ENCODE measurements around the gene RAPGEF4.
"Not testable (repeated sequence)": the region's sequence is repeated elsewhere in the genome, so short reads cannot be mapped to it uniquely, and the experiment has no call there.

RAPGEF4 gene

DNA sequence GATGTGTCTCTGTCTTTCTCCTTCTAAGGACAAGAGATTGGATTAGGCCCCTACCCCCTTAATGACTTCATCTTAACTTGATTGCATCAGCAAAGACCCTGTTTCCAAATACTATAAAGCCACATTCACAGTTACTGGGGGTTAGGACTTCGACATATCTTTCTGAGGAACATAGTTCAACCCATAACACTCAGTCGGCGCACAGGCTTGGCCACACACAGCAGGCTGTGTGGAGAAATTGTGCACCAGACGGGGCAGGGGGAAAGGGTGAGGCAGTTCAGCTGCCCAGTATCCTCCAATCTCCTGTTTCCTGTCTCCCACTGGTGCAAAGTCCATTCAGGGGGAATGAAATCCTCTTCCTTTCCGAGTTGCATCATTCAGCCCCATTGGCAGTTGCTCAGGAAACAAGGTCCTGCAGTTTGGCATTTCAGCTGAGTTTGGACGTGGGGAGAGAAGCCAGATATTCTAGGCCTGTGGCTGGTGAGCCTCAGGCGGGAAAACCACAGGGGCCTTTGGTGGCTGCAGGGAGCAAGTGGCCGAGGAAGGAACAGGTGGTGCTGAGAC lies 9.4 kb upstream of the RAPGEF4 start:
- ATAC-seq = no peak

DNA sequence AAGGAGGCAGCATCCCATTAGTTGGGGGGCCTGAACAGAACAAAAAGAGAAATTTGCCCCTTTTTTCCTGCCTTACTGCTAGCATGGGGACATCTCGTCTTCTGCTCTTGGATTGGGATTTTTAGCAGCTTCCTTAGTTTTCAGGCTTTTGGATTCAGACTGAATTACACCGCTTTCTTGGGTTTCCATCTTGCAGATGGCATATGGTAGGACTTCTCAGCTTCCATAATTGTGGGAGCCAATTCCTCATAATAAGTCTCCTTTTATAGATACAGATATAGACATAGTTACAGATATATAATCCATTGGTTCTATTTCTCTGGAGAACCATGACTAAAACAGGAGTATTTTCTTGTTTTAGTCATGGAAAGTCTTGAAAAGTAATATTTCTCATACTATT lies 5.2 kb upstream of the RAPGEF4 start:
- ATAC-seq = no peak

DNA sequence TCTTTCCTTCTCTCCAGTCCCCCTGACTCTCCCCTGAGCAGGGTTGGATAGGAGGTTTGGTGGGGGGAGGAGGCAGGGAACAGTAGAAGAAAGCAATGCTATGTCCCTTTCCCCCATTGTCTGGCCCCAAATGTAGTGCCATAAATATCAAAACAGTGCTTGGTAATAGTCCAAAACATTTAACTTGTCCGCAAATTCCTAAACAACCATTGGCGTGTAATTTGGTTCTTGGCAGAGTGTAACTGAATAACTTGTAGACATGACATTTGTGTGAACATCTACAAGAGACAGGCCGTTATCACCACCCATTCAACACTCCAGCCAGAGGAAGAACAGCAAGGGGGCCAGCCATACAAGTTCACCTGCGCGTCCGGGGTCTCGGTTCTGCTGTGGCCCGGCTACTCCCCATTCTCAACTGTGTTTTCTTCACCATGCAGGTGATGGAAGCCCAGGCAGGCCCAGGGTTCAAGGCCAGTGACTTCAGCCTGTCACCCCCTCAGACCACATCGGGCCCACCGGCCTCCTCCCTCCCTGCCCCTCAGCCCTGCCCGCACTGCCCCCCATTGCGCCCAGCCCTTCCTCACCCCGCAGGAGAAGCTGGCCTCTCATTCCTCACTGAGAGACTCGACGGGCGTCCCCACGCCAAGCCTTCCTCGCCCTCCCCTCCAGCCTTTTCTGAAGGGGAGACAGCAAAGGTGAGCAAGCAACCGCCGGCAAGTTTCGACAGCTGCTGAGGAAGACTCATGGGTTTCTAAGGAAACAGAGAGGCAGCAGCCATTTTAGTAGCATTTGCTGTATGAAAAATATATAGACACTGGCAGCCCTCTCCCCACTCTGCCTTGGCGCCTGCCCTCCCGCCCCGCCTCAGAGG lies 699 bp upstream of the RAPGEF4 start:
- ATAC-seq = peak; percentile 44 to 55

DNA sequence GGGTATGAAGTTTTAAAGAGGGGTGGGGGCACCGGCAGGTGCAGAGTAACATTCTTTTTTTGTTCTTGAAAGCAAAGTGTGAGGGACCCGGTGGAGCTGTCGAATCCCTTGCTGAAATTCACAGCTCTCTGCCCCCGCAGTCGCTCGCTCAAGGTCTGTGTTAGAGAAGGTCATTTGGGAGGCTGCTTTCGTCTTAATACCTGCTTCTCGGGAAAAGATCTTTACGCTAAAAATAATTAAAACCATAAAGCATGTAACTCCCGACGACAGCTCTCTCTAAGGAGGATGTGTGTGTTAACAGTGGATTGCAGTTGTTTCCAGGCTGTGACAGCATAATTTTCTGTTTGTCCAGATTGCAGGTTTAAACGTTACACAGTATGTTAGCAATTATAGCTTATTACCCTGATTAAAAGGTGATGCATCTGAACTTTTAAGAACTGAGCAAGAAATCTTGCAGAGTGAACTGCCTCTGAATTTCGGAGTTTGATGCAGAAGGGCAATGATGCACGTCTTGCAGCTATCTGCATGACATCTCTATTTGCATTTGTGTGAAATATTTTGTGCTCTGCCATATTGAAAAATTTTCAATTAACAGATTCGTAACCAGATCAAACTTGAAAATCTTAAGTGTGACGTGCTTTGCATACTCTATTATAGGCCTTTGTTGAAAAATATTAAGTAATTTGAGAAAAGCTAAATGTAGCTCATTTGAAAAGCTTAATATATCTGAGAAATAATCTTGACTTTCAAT lies 954 bp downstream of the RAPGEF4 start:
- ATAC-seq = no peak

DNA sequence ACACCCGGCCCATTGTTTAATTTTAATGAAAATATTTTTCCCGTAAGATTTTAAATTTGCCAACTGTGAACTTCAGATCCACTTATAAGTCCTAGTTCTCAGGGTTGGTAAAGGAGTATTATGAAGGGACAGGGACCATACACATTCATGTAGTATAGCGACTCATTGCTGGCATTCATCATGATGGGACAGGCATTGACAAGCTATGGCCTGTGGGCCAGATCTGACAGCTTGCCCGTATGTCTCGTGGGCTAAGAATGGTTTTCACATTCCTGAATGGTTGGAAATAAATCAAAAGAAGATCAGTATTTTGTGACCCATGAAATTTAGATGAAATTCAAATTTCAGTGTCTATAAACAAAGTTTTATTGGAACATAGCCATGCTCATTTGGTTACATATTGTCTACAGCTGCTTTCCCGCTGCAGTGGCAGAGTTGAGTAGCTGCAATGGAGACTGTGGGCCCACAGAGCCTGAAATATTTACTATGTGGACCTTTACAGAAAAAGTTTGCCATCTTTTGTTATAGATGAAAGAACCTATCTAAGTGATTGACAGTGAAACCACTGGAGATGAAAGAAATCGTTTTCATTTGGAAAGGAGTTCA lies 4.1 kb downstream of the RAPGEF4 start:
- no peak for ATAC-seq

DNA sequence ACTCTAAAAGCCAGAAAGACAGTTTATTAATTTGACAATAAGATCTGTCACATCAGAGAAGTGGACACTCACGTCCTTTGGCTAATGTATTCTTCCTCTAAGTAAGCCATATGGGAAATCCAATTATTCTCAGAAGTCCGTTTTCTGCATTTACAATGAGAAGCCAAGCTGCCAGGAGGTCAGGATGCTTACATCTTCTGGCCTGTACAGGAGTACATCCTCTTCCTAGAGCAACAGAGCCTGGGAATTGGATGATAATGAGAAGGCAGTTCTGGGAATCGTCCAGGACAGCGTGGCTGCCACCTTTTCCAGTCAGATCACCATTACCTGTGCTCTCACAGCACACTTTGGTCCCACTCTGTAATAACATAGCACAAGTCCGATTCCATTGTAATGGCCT lies 5.2 kb downstream of the RAPGEF4 start:
- no peak for ATAC-seq

DNA sequence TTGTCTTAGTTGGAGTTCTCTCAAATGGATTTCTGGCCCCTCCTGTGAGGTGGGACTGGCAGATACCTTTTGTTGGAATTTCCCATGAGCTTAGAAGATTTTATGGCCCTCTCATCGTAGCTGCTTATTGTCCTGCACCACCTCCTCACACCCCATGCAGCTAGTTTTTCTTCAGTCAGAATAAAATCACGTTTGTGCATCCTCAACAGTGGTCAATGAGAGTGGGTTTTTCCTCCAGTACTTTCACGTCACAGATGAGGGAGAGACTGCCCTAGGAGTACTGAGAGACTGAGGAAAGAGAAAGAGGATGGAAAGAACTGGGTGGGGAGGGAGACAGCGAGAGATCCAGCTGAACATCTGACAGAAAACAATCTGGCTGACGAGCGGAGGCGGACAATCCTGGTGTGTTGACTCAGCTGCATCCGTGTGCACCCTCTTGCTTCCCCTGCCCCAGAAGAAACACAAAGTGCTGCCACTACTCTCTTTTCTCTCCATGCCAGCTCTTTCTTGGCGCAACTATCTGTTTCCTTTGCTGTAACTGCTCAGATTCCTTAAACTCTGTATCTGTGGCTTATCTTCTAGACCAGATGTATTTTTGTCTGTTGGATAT lies 7.4 kb downstream of the RAPGEF4 start:
- ATAC-seq = no peak

DNA sequence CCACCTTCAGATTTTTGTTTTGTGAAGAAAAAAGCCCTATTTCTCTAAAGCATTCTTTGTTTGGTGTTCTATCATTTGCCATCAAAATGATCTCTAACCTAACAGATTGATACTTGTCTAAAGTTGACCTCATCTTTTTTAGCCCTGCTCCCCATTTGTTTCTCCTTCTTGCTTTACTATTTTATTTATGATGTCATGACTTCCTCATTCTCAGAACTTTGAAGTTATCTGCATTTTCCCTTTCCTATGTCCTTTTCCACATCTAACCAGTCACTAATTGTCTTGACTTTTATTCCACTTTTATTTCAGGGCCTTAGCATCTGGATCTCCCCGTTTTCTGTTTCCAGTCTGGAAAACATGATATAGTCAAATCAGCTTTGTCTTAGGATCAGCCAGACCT lies 8.3 kb downstream of the RAPGEF4 start:
- ATAC-seq = no peak

DNA sequence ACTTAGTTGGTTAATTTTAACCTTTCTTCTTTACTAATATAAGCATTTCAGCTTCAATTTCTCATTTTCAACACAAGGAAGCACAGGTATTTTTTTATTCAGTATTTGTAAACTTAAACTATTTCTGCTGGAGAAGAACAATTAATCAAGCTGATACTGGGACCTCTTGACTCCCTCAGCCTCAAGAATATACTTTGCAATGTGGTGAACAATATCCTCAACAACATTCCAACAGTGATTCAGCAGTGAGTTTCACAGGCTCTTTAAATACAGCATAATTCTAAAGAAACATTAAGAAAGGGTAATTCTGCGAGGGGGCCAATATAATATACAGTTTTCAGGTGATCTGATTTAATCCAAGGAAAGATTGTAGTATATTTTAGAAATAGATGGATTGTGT lies 10.0 kb downstream of the RAPGEF4 start:
- no peak for ATAC-seq

DNA sequence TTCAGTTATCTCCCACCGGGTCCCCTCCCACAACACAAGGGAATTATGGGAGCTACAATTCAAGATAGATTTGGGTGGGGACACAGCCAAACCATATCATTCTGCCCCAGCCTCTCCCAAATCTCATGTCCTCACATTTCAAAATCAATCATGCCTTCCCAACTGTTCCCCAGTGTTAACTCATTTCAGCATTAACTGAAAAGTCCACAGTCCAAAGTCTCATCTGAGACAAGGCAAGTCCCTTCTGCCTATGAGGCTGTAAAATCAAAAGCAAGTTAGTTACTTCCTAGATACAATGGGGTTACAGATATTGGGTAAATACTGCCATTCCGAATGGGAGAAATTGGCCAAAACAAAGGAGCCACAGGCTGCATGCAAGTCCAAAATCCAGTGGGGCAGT lies 12.9 kb downstream of the RAPGEF4 start:
- not testable (repeated sequence) for ATAC-seq

DNA sequence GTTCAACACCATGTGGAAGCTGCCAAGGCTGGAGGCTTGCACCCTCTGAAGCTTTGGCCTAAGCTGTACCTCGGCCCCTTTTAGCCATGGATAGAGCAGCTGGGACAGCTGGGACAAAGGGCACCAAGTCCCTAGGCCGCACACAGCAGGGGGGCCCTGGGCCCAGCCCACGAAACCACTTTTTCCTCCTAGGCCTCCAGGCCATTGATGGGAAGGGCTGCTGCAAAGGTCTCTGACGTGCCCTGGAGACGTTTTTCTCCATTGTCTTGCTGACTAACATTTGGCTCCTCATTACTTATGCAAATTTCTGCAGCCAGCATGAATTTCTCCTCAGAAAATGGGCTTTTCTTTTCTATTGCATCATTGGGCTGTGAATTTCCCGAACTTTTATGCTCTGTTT lies 13.7 kb downstream of the RAPGEF4 start:
- no peak for ATAC-seq

DNA sequence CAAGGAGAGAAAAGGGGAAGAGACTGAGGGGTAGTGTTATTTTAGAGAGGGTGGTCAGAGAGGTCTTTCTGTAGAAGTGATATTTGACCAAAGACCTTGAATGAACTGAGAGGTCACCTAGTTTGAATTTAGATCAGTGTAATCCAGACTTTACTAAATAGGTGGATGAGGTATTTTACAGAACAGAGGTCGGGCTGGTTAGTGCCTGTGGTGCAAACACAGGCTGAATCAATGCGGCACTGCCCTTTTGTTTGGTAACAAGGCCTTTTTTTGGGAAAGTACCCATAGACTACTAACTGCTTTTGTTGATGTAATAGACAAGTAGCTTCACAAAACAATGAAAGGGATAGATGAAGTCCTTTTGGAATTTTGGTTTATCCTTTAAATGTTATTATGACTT lies 15.9 kb downstream of the RAPGEF4 start:
- no peak for ATAC-seq

DNA sequence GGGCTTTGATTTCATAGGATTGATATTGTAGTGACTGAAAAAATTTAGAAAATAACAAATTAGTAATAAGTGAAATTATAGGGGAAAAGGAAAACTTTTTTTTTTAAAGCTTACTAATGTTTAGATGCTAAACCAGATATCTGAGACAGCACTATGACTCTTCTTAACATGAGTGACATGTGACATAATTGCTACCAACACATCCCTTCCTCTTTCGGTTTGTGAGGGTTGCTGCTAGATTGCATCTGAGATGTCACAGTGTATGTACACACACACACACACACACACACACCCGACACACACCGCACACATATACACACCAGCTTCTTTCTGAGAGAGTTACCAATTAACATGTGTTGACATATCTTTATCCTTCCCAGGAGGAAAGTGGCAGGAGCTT lies 18.0 kb downstream of the RAPGEF4 start:
- ATAC-seq = no peak

DNA sequence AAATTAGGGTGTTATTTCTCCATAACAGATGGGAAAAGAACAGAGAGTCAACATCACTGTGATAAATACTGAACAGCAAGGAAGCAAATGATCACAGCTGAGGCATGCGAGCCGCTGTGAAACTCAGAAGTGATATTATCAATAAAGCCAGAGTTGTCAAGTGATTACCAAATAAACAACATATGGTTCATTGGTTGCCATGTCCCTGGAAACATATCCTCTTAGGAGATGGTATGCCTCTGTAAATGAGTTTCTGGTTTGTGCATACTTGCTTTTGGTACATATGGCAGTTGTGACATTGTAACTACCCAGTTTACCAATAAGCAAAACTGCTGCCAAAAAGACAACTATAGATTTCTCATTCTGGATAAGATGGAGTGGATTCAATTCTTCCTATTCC lies 23.8 kb downstream of the RAPGEF4 start:
- ATAC-seq = no peak

DNA sequence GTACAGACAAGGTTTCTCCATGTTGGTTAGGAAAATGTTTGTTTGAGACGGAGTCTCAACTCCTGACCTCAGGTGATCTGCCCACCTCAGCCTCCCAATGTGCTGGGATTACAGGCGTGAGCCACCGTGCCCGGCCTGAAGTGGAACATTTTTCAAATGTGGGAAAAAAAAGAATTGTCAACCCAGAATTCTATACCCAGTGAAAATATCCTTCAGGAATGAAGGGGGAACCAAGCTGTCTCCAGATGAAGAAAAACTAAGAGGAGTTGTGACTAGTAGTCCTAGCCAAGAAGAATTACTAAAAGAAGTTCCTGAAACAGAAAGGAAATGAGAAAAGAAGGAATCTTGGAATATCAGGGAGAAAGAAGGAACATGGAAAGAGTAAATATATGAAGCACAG lies 25.7 kb downstream of the RAPGEF4 start:
- no peak for ATAC-seq

DNA sequence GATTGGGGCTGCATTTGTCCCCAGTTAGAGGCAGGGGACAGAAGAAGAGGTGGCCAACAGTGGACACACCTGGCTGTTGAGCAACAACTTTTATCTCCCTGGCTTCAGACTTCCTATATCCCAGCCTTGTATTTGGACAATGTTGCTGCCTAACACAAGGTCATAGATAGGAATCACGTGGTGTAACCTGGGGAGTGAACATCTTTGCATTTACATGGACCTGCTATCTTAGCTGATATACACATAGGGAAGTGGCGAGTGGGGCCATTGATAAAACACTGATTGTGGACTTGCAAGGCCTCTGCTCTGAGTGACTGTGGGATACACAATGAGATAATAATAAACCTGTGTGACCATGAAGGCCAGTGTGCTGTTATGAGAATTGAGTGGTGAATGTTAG lies 26.9 kb downstream of the RAPGEF4 start:
- no peak for ATAC-seq

DNA sequence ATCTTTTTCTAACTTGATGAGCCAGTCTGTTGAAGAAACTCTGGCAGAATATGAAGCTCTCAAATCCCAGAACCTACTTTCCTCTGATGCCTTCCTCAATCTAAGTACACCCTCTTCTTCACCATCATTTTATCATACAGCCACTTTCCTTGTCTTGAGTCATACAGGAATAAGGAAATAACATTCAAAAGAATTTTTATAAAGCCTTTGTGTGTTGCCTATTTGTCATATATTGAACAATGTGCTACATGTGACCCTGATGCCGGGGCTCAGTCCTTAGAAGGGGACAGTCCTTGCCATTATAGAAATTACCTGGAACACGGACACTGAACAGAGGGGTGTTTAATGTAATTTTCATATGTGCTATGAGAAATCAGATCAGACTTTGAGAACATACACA lies 27.4 kb downstream of the RAPGEF4 start:
- no peak for ATAC-seq

DNA sequence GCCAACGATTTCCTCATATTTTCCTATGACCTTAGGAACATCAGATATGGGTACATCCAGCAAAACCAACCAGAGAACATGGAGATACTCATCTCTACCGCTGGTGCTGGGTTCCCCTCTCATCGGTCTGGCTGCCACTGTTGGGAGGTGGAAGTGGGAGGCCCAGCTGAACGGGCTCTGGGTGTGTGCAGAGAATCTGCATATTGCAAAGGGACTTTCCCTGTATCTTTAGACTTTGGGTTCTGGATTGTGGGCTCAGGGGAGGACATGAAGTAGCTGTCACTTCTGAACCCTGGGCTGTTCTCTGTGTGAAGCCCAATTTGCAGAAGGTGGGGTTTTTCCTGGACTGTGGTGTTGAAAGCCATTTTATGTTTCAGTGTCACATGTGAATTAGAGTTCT lies 30.0 kb downstream of the RAPGEF4 start:
- ATAC-seq = no peak

DNA sequence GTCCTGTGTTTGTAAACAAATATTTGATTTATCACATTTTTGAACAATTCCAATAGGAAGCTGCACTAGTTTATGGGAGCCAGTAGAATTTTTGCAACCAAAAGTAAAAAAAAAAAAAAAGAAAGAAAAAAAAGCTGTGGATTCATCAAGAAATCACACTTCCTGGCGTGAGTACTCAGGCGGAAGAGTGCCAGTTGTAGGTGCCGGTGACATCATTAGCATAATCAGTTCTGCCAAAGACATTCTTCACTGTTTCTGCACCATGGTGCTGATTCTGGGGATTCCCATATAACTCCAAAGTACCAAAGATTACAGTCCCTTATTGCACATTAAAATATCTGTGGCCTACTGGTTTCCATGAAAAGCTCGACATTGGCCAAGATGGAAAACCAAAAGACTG lies 32.8 kb downstream of the RAPGEF4 start:
- no peak for ATAC-seq

DNA sequence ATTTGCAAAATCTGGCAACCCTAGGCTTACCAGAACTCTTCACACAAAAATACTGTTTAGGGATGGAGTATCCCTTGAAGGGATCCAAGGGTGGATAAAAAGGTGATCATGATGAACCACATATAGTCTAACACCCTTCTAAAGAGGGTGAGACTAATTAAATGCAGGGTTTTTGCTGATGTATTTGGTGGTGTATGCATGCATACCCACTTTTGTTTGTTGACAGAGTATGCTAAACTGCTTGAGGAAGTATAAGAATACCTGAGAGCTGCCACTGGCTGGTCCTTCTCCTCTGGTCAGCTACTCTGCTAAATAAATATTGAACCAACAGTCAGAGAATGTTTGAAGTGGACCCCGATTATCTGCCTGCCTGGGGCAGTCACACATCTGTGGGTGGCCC lies 34.2 kb downstream of the RAPGEF4 start:
- no peak for ATAC-seq

DNA sequence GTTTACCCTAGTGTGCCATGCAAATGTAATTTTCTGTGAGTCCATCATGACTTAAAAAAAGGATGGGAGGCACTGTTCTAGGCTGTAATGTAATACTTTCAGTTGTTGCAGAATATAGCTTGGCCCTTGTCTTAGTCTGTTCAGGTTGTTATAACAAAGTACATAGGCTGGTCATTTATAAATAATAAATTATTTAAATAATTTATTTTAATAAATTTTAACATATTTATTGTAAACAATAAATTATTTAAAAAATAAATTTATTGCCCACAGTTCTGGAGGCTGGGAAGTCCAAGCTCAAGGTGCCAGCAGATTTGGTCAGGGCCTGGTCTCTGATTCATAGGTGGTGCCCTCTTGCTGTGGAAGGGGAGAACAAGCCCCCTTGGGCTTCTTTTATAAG lies 35.2 kb downstream of the RAPGEF4 start:
- ATAC-seq = no peak

DNA sequence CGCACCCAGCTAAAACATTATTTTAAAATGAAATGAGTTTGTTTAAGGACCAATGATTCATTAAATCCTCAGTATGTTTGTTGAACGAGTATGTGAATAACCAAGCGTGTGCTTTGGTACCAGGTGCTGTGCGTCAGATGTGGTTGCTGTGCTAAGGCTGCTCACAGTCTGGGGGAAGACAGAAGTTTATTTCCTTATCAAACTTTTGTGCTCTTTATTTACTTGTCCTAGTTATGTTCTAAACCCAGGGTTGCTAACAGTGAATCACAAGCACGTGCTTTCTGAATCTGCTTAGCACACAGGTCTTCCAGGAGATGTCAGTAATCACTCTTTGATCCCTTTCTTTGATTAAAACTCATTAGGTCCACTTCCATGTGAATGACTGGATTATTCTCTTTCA lies 37.0 kb downstream of the RAPGEF4 start:
- ATAC-seq = no peak

DNA sequence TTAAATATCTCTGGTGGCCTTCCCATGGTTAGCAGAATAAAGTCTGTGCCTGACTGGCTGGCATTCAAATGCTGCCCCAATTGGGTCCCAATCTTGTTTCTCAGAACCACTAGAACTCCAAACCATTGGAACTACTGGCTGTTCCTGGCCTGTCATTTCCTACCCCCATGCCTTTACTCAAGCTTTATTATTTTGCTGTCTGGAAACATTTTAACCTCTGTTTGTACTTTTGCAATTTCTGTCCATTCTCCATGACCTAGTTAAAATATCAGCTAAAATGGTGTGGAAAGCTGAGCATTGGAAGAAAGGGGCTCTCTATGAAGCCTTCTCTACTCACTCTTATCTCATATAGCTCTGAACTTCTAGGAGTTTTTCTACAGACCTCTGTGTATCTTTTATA lies 38.7 kb downstream of the RAPGEF4 start:
- ATAC-seq = no peak
